Measurements from ENCODE around the gene KCNRG. TPM values are rescaled to one million over a fixed set of nuclear protein-coding genes. Genes with fewer than 3 reads are reported as not detected.

The KCNRG gene
- total and polyA plus RNA-seq, 4 experiments from 2014 or later = 0.64 to 0.83 (median 0.70) TPM; not detected in 1

DNA sequence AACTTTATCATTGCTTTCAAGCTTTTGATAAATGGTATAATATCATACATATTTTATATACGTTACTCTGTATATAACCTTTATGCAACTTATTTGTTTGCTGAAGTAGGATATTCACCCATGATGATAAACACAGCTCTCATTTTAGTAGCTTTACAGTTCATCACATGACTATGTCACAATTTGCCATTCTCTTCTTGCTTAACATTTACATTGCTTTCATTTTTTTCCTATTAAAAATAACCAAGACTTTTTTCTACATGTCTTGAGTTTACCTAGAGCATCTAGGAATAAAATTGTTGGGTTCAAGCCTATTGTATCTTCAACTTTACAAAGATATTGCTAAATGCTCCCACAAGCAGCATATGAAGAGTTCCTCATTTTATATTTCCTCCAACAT is 54.0 kb downstream of the KCNRG start:
- Histone ChIP-seq H3K9me3 (ENCODE audit: control insufficient read depth in 1 of 2, low read length in 2 of 2) (no peaks in the 10 kb centered on the region), H3K4me1 (ENCODE audit: insufficient read depth, low read length) (peaks cover 30% of the 10 kb centered on the region), H3K27ac (ENCODE audit: low read depth, low read length) (no peak overlapping the region), H3K27me3 (ENCODE audit: insufficient read depth, low read length) (no peaks in the 10 kb centered on the region), H3K36me3 (ENCODE audit: insufficient read depth, low read length) (peaks cover 11% of the 10 kb centered on the region), H3K4me3 (ENCODE audit: low read length in 2 of 2) (no peak overlapping the region)
- H3K27ac Mint-ChIP-seq = no peak overlapping the region
- ChIA-PET CTCF (ENCODE audit: partially characterized antibody) (interaction anchor here (1.5 to 2.3 kb wide), 3 partner anchors 9 to 92 kb away, joined by 5 to 7 read pairs (median 6); partner anchors contain the start of gene TRIM13), POLR2A (ENCODE audit: partially characterized antibody) (interaction anchor here (1.1 to 20.7 kb wide), 4 partner anchors 10 to 57 kb away, joined by 3 to 648 read pairs (median 12); no protein-coding TSS in a partner anchor)
- peaks cover 16 to 36% of the 10 kb centered on the region in 2 donors for H3K36me3 Mint-ChIP-seq
- H3K9me3 Mint-ChIP-seq = no peaks in the 10 kb centered on the region
- intact Hi-C loops (cut with micrococcal nuclease) = no loop called here
- H3K4me1 Mint-ChIP-seq = peaks cover 10 to 43% (median 13%) of the 10 kb centered on the region in 4 donors
- DNase-seq = no peak
- no peak overlapping the region for H3K4me3 Mint-ChIP-seq
- H3K27me3 Mint-ChIP-seq = no peaks in the 10 kb centered on the region

DNA sequence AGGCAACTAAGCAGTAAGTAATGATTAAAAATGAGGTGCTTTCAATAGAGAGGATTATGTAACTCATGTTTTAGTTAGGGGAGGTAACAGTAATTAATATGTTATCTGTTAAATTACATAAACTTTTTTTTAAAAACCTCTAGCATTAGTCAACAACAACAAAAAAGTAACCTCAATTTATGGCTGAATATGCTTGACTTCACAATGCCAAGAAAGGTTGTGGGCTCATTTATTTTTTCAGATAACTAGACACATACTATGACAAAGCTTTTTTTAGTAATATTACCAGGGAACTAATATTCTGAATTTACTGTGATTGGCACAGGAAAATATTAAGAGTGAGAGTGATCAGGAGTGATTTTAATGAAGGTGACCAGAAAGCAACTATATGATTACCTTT is 54.9 kb downstream of the KCNRG start:
- CTCF ChIA-PET (ENCODE audit: partially characterized antibody) = interaction anchor here (1.7 kb wide), 1 partner anchor 73 kb away, joined by 5 read pairs; the partner anchor contains the start of gene TRIM13
- Histone ChIP-seq H3K9me3 (ENCODE audit: control insufficient read depth in 1 of 2, low read length in 2 of 2) (no peaks in the 10 kb centered on the region), H3K4me1 (ENCODE audit: insufficient read depth, low read length) (peaks cover 39% of the 10 kb centered on the region), H3K4me3 (ENCODE audit: low read length in 2 of 2) (no peak overlapping the region), H3K36me3 (ENCODE audit: insufficient read depth, low read length) (peaks cover 11% of the 10 kb centered on the region), H3K27ac (ENCODE audit: low read depth, low read length) (no peak overlapping the region), H3K27me3 (ENCODE audit: insufficient read depth, low read length) (no peaks in the 10 kb centered on the region)
- Mint-ChIP-seq H3K27me3 (no peaks in the 10 kb centered on the region), H3K36me3 (peaks cover 16 to 35% of the 10 kb centered on the region in 2 donors), H3K27ac (no peak overlapping the region), H3K9me3 (no peaks in the 10 kb centered on the region), H3K4me1 (peaks cover 12 to 43% (median 13%) of the 10 kb centered on the region in 4 donors), H3K4me3 (peak overlapping the region in 1 of 8 donors; percentile 44)
- no peak for DNase-seq
- POLR2A ChIA-PET (ENCODE audit: partially characterized antibody) = interaction anchor here (2.9 to 20.7 kb wide), 2 partner anchors 11 to 56 kb away, joined by 22 to 648 read pairs; no protein-coding TSS in a partner anchor
- intact Hi-C loops (cut with micrococcal nuclease) = no loop called here

Small RNA genes within 50 kb of the gene (microRNA-seq; reads per million reads assigned to microRNA genes)
- gene MIR15A (ENCODE audit: borderline microRNAs expressed, borderline number of aligned reads, borderline replicate concordance) (968 reads per million, percentile 85 among the genes with 10 or more reads in this experiment), gene MIR16-1 (ENCODE audit: borderline microRNAs expressed, borderline number of aligned reads, borderline replicate concordance) (1,602 reads per million, percentile 91 among the genes with 10 or more reads in this experiment), gene MIR3613 (ENCODE audit: borderline microRNAs expressed, borderline number of aligned reads, borderline replicate concordance) (426 reads per million, percentile 80 among the genes with 10 or more reads in this experiment)

Other genes with a start within 250 kb of the KCNRG start
- 10 to 100 TPM; 21.1 to 22.4 TPM for gene KPNA3, start 222.8 kb upstream of the KCNRG start, total RNA-seq
- gene KPNA3, start 222.8 kb upstream of the KCNRG start, polyA plus RNA-seq = 10 to 100 TPM; 22.1 to 25.2 TPM
- gene SPRYD7, start 79.1 kb upstream of the KCNRG start, total RNA-seq = 1 to 10 TPM; 3.3 to 5.1 TPM
- gene SPRYD7, start 79.1 kb upstream of the KCNRG start, polyA plus RNA-seq = 1 to 10 TPM; 3.0 to 3.2 TPM
- 10 to 100 TPM; 30.3 to 32.4 TPM for gene TRIM13, start 18.4 kb upstream of the KCNRG start, total RNA-seq
- 10 to 100 TPM; 13.4 to 16.3 TPM for gene TRIM13, start 18.4 kb upstream of the KCNRG start, polyA plus RNA-seq

Measured in CD4-positive, alpha-beta memory T cell (primary cell).